CD8-positive, alpha-beta memory T cell (primary cell): ENCODE results near the gene MCCC1. TPM values are rescaled to one million over a fixed set of nuclear protein-coding genes. Genes with fewer than 3 reads are reported as not detected.
A peak's percentile ranks its signal among the peaks of the same experiment; 100 is the strongest.

Experiments
- CTCF ChIA-PET: fragments of 350-600 bp; sonication (Branson Sonifier 250); formaldehyde crosslinking; loops from one replicate; lab custom pipeline; 2021; ENCODE audit warnings: antibody characterized with exemption; lab: Charles Lee
- POLR2A ChIA-PET: fragments of 350-600 bp; sonication (Branson Sonifier 250); formaldehyde crosslinking; loops from one replicate; lab custom pipeline; 2021; ENCODE audit warnings: antibody characterized with exemption; lab: Charles Lee
- DNase-seq, 5 donors: peaks; one replicate each; pipeline versions ENCODE4 v3.0.0 to v3.0.0-alpha.2; 2020 to 2022; ENCODE audit warnings: mixed read lengths in 1 of 5
- H3K27ac ChIP-seq: one replicate; pipeline ENCODE4 v1.7.0; 2013; ENCODE audit warnings: low read depth, mild to moderate bottlenecking, low read length, moderate library complexity
- H3K27me3 ChIP-seq: 2 replicates; pipeline ENCODE4 v1.7.0; 2013; ENCODE audit warnings: low read length, mild to moderate bottlenecking; ENCODE audit not compliant: insufficient read depth, poor library complexity, severe bottlenecking
- H3K36me3 ChIP-seq: 2 replicates; pipeline ENCODE4 v1.7.0; 2013; ENCODE audit warnings: mild to moderate bottlenecking, low read length, moderate library complexity; ENCODE audit not compliant: insufficient read depth
- H3K4me1 ChIP-seq: 2 replicates; pipeline ENCODE4 v1.7.0; 2013; ENCODE audit warnings: mild to moderate bottlenecking, low read length, moderate library complexity; ENCODE audit not compliant: insufficient read depth
- H3K4me3 ChIP-seq: 2 replicates; pipeline ENCODE4 v1.7.0; 2013; ENCODE audit warnings: mild to moderate bottlenecking, low read length
- H3K9me3 ChIP-seq: 2 replicates; pipeline ENCODE4 v1.7.0; 2013; ENCODE audit warnings: mild to moderate bottlenecking, low read length
- H3K27ac Mint-ChIP-seq, 8 donors: one replicate each; pipeline ENCODE4 v1.8.0; 2020 to 2021; ENCODE audit warnings: mixed read lengths in 8 of 8, mild to moderate bottlenecking in 6 of 8, inconsistent platforms in 3 of 8, moderate library complexity in 3 of 8
- H3K27me3 Mint-ChIP-seq, 2 donors: one replicate each; pipeline ENCODE4 v1.8.0; 2020 to 2021; ENCODE audit warnings: mixed read lengths in 2 of 2, mild to moderate bottlenecking in 1 of 2, moderate library complexity in 1 of 2
- H3K36me3 Mint-ChIP-seq, 3 donors: one replicate each; pipeline ENCODE4 v1.8.0; 2020 to 2021; ENCODE audit warnings: mixed read lengths in 3 of 3, inconsistent platforms in 1 of 3, mild to moderate bottlenecking in 1 of 3
- H3K4me1 Mint-ChIP-seq, 3 donors: one replicate each; pipeline ENCODE4 v1.8.0; 2020 to 2021; ENCODE audit warnings: mixed read lengths in 3 of 3, inconsistent platforms in 1 of 3, mild to moderate bottlenecking in 1 of 3
- H3K4me3 Mint-ChIP-seq, 7 donors: one replicate each; pipeline ENCODE4 v1.8.0; 2020 to 2021; ENCODE audit warnings: mixed read lengths in 7 of 7, mild to moderate bottlenecking in 6 of 7, moderate library complexity in 4 of 7, inconsistent platforms in 2 of 7
- H3K9me3 Mint-ChIP-seq, 5 donors: one replicate each; pipeline ENCODE4 v1.8.0; 2020 to 2022; ENCODE audit warnings: mixed read lengths in 5 of 5, mild to moderate bottlenecking in 3 of 5, moderate library complexity in 2 of 5, inconsistent platforms in 1 of 5
- polyA plus RNA-seq: library from polyadenylated mRNA; unstranded; fragments of 300-500 nt; fragmentation: Illumina TruSeq; gene quantifications from one replicate; pipeline ENCODE4 v1.2.3, GENCODE V29; 2021
- total RNA-seq, 2 experiments: library from RNA; stranded (reverse); gene quantifications; one replicate each; pipeline ENCODE4 v1.2.3, GENCODE V29; 2021

Gene MCCC1
- total and polyA plus RNA-seq, 3 experiments from 2014 or later, result 26.3 to 32.8 (median 32.8) TPM

DNA sequence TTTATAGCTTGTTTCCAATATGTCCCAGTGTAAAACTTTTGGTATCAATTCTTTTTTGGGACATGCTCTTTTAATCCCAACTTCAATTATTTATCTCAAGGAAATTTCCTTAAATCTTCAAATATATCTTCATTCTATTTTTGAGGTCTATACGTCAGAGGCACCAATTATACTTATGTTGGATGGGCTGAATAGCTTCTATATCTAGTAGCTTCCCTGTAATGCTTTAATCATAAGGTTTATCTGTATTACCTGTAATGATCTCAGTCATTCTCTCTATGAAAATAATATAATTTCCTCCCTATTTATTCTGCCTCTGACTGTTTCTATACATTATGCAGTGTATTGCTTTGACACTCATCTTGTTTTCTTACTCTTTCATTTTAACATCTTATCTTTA, 29.9 kb upstream of the MCCC1 start:
- no peaks in the 10 kb centered on the region for H3K36me3 ChIP-seq
- Mint-ChIP-seq H3K27ac (no peak overlapping the region), H3K9me3 (peaks cover 0 to 13% (median 8%) of the 10 kb centered on the region in 5 donors), H3K36me3 (peaks cover 2 to 16% (median 4%) of the 10 kb centered on the region in 3 donors), H3K4me3 (no peak overlapping the region), H3K4me1 (no peaks in the 10 kb centered on the region), H3K27me3 (peaks cover 0 to 4% of the 10 kb centered on the region in 2 donors)
- H3K4me3 ChIP-seq, result no peak overlapping the region
- H3K27ac ChIP-seq, result no peak overlapping the region
- no peak for DNase-seq
- POLR2A ChIA-PET, result no interaction called here
- CTCF ChIA-PET, result no interaction called here
- no peaks in the 10 kb centered on the region for H3K4me1 ChIP-seq
- no peaks in the 10 kb centered on the region for H3K9me3 ChIP-seq
- H3K27me3 ChIP-seq, result no peaks in the 10 kb centered on the region

DNA sequence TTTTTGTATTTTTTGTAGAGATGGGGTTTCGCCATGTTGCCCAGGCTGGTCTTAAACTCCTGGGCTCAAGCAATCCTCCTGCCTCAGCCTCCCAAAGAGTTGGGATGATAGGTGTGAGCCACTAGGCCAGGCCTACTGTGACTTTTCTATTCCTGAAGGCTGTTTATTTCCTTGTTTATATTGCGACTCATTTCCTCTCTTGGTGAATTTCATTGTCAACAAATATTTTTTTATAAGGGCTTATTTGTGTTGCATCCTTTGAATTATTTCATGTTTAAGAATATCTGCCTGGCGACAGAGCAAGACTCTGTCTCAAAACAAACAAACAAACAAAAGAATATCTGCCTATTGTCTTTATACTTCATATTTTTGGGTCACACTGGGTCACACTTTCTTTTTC, 29.4 kb upstream of the MCCC1 start:
- ChIA-PET POLR2A (no interaction called here), CTCF (no interaction called here)
- Histone ChIP-seq H3K4me1 (no peaks in the 10 kb centered on the region), H3K4me3 (no peak overlapping the region), H3K27ac (no peak overlapping the region), H3K9me3 (no peaks in the 10 kb centered on the region), H3K27me3 (no peaks in the 10 kb centered on the region), H3K36me3 (no peaks in the 10 kb centered on the region)
- no peak for DNase-seq
- Mint-ChIP-seq H3K36me3 (peaks cover 2 to 16% (median 3%) of the 10 kb centered on the region in 3 donors), H3K4me3 (no peak overlapping the region), H3K27ac (no peak overlapping the region), H3K4me1 (no peaks in the 10 kb centered on the region), H3K9me3 (peaks cover 0 to 13% (median 8%) of the 10 kb centered on the region in 5 donors), H3K27me3 (peaks cover 0 to 5% of the 10 kb centered on the region in 2 donors)

DNA sequence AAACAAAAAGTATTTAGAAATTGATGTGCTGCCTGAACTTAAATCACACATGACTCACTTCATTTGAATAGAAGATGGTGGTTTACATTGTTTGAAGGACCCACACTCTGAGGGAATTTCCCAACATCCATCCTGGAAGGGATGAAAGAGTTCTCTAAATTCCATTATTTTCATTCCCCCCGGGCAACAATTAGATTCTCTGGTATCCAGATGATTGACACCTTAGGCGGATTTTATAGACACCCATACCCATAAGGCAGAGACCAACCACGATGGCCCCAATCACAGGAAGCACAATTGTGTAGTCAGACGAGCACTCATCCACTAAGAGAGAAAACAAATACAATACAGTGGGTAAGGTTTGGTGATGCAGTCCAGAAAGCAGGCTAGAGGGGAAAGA, 24.6 kb upstream of the MCCC1 start:
- ChIA-PET POLR2A (no interaction called here), CTCF (interaction anchor here (1.5 to 7.0 kb wide), 3 partner anchors 256 to 304 kb away, joined by 3 to 85 read pairs (median 4); partner anchors contain the start of gene MCF2L2)
- Histone ChIP-seq H3K36me3 (no peaks in the 10 kb centered on the region), H3K4me1 (no peaks in the 10 kb centered on the region), H3K27me3 (no peaks in the 10 kb centered on the region), H3K27ac (no peak overlapping the region), H3K9me3 (no peaks in the 10 kb centered on the region), H3K4me3 (no peak overlapping the region)
- DNase-seq, result no peak
- Mint-ChIP-seq H3K4me1 (peaks cover 0 to 4% (median 4%) of the 10 kb centered on the region in 3 donors), H3K27me3 (peaks cover 0 to 2% of the 10 kb centered on the region in 2 donors), H3K36me3 (peaks cover 0 to 6% (median 0%) of the 10 kb centered on the region in 3 donors), H3K4me3 (no peak overlapping the region), H3K27ac (no peak overlapping the region), H3K9me3 (peaks cover 0 to 3% (median 0%) of the 10 kb centered on the region in 5 donors)

DNA sequence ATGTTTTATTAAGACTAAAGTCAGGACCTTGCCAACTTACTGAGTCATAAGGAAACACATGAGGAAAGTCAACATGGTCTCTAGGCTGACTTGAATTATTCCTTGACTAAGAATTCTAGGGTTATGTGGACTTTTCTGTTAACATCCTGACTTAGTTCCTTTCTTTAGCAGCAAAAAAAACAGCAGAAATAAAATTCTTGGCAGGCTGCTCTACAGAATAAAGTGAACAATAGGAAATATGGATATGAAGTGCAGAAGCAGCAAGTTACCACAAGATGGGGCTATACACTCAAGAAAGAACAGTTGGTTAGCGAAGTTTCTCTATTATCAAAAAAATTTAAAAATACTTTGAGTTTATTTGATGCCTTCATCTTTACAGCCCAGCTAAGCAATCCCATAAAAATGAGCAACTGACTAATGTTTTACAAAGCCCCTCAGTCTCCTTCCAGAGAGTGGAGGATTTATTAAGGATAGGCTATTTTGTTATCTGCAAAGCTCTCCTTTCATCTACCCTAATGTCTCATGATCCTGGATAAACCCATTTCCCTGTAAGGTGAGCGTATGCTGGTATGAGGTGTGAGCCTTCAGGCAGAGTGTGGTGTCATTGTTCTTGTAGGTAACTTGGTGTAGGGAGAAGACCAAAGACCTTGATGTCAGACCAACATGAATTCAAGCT, 23.1 kb upstream of the MCCC1 start:
- no peaks in the 10 kb centered on the region for H3K9me3 Mint-ChIP-seq
- DNase-seq, result peak in 2 of 5 donors; percentile 32 to 49
- Histone ChIP-seq H3K4me3 (no peak overlapping the region), H3K9me3 (no peaks in the 10 kb centered on the region), H3K27me3 (no peaks in the 10 kb centered on the region), H3K27ac (no peak overlapping the region), H3K36me3 (no peaks in the 10 kb centered on the region), H3K4me1 (no peaks in the 10 kb centered on the region)
- H3K27me3 Mint-ChIP-seq, result peaks cover 4% of the 10 kb centered on the region in 2 donors
- H3K27ac Mint-ChIP-seq, result no peak overlapping the region
- H3K4me1 Mint-ChIP-seq, result peaks cover 0 to 4% (median 4%) of the 10 kb centered on the region in 3 donors
- ChIA-PET POLR2A (no interaction called here), CTCF (interaction anchor here (0.7 to 7.0 kb wide), 12 partner anchors 11 to 306 kb away, joined by 3 to 85 read pairs (median 4); partner anchors contain the start of genes MCCC1 and MCF2L2)
- H3K4me3 Mint-ChIP-seq, result no peak overlapping the region
- H3K36me3 Mint-ChIP-seq, result no peaks in the 10 kb centered on the region

DNA sequence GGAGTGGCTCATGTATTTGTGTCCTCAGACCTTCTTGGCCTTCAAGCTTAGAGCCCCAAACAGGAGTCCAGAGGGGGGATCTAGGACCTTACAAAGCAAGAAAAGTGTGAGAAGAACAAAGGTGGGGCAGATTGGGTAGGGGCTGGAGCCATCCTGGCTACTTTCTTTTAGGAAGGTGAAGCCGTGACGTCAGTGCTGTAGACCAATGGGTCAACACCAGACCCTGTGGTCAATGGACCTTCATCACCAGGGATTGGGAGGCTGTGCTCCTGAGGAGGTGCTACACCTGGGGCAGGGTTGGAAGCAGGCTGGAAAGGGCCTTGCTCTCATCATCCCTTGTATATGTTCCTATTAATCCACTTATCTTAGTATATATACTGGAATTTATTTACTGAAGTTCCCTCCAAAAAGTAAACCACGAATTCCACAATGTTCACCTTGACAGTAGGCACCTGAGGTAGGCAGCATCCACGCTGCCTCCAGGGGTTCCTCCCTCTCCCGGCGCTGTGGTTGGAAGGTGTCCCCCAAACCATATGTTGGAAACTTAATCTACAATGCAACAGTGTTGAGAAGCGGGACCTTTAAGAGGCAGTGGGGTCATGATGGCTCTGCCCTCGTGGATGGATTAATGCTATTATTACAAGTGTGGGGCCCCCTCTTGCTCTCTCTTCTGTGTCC, 21.4 kb upstream of the MCCC1 start:
- Histone ChIP-seq H3K9me3 (no peaks in the 10 kb centered on the region), H3K4me1 (peaks cover 6% of the 10 kb centered on the region), H3K4me3 (no peak overlapping the region), H3K27me3 (no peaks in the 10 kb centered on the region), H3K36me3 (no peaks in the 10 kb centered on the region), H3K27ac (no peak overlapping the region)
- Mint-ChIP-seq H3K4me1 (peaks cover 0 to 12% (median 8%) of the 10 kb centered on the region in 3 donors), H3K9me3 (no peaks in the 10 kb centered on the region), H3K4me3 (no peak overlapping the region), H3K36me3 (no peaks in the 10 kb centered on the region), H3K27me3 (peaks cover 7 to 12% of the 10 kb centered on the region in 2 donors), H3K27ac (no peak overlapping the region)
- no peak for DNase-seq
- ChIA-PET POLR2A (no interaction called here), CTCF (interaction anchor here (2.5 to 7.0 kb wide), 2 partner anchors 64 to 263 kb away, joined by 16 to 85 read pairs; no protein-coding TSS in a partner anchor)

DNA sequence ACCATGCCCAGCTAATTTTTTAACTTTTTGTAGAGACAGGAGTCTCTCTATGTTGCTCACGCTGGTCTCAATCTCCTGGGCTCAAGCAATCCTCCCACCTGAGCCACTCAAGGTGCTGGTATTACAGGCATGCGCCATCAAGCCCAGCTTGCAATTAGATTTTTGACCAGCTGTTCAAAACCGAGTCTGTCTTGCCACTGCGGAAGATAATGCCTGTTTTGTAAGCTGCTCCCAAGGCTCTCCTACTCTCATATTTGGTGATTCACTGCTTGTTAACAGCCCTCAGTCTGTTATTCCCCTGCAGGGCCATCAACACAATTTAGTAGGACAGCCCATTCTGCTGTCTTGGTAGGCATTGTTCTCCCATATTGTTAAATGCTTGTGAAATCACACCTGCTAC, 17.8 kb upstream of the MCCC1 start:
- H3K27ac Mint-ChIP-seq, result no peak overlapping the region
- CTCF ChIA-PET, result interaction anchor here (0.6 to 1.3 kb wide), 3 partner anchors 14 to 271 kb away, joined by 3 to 4 read pairs (median 3); no protein-coding TSS in a partner anchor

DNA sequence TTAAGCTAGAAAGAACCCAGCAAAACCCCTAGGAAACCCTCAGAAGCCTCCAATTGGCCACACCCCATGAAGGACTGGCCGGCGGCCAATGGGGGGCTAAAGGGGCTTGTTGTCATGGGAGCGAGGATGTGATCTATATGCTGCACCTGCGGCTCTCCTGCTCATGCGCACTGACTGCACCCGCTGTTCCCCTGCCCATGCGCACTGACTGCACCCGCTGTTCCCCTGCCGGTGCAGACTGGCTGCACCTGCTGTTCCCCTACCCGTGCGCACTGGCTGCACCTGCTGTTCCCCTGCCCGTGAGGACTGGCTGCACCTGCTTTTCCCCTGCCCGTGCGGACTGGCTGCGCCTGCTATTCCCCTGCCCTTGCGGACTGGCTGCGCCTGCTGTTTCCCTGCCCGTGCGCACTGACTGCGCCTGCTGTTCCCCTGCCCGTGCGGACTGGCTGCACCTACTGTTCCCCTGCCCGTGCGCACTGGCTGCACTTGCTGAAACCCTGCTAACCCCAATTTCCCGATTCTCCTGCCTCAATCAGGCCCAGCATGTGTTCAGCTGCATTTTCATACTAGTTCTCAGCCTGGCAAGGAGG, 16.8 kb upstream of the MCCC1 start:
- DNase-seq, result peak in 4 of 5 donors; percentile 23 to 67 (median 46)
- Histone ChIP-seq H3K4me3 (peak overlapping the region; percentile 34), H3K4me1 (peaks cover 6% of the 10 kb centered on the region), H3K9me3 (no peaks in the 10 kb centered on the region), H3K27ac (no peak overlapping the region), H3K27me3 (no peaks in the 10 kb centered on the region), H3K36me3 (no peaks in the 10 kb centered on the region)
- Mint-ChIP-seq H3K27me3 (peaks cover 9 to 22% of the 10 kb centered on the region in 2 donors), H3K36me3 (peaks cover 0 to 3% (median 0%) of the 10 kb centered on the region in 3 donors), H3K9me3 (peaks cover 0 to 2% (median 0%) of the 10 kb centered on the region in 5 donors), H3K27ac (no peak overlapping the region), H3K4me3 (peak overlapping the region; percentile 23 to 75 (median 58)), H3K4me1 (peaks cover 0 to 8% (median 4%) of the 10 kb centered on the region in 3 donors)
- ChIA-PET POLR2A (no interaction called here), CTCF (interaction anchor here (1.3 kb wide), 1 partner anchor 272 kb away, joined by 4 read pairs; no protein-coding TSS in a partner anchor)

More for the DNA sequence above, 17.8 kb upstream of the MCCC1 start:
- Histone ChIP-seq H3K36me3 (no peaks in the 10 kb centered on the region), H3K4me3 (no peak overlapping the region), H3K9me3 (no peaks in the 10 kb centered on the region), H3K27me3 (no peaks in the 10 kb centered on the region), H3K27ac (no peak overlapping the region), H3K4me1 (peaks cover 6% of the 10 kb centered on the region)
- Mint-ChIP-seq H3K9me3 (peaks cover 0 to 2% (median 0%) of the 10 kb centered on the region in 5 donors), H3K36me3 (peaks cover 0 to 3% (median 0%) of the 10 kb centered on the region in 3 donors), H3K4me1 (peaks cover 0 to 8% (median 4%) of the 10 kb centered on the region in 3 donors), H3K27me3 (peaks cover 9 to 21% of the 10 kb centered on the region in 2 donors), H3K4me3 (peak overlapping the region in 1 of 7 donors; percentile 36)
- POLR2A ChIA-PET, result no interaction called here
- DNase-seq, result no peak
